T-cell (primary cell): ENCODE measurements around the gene MPC2. TPM values are rescaled to one million over a fixed set of nuclear protein-coding genes. Genes with fewer than 3 reads are reported as not detected.

ENCODE experiments used
- ATAC-seq, 4 experiments: fragments of 200-7000 bp in 3 of 4; fragments of 150-1000 bp in 1 of 4; cut with Tn5 transposase; replicated peaks in 1 of 4; 1 replicate in 3 of 4; 2 replicates in 1 of 4; pipeline ENCODE4 v1.10.0; 2021; ENCODE audit warnings: moderate library complexity in 3 of 4, mild to moderate bottlenecking in 2 of 4, moderate number of reproducible peaks in 1 of 4
- CTCF ChIA-PET, 2 donors: fragments of 300-600 bp; sonication (Branson Sonifier 250); formaldehyde crosslinking; loops; one replicate each; lab custom pipeline; 2022; ENCODE audit warnings: antibody characterized with exemption in 2 of 2; lab: Charles Lee
- POLR2A ChIA-PET, 2 donors: fragments of 300-600 bp; sonication (Branson Sonifier 250); formaldehyde crosslinking; loops; one replicate each; lab custom pipeline; 2022; ENCODE audit warnings: antibody characterized with exemption in 2 of 2; lab: Charles Lee
- DNase-seq, 35 experiments: peaks; one replicate each; pipeline versions ENCODE4 v3.0.0 to v3.0.0-alpha.2; 2013 to 2023
- H3K27ac ChIP-seq: one replicate; pipeline ENCODE4 v1.5.1; 2013; ENCODE audit warnings: low read length
- H3K27me3 ChIP-seq, 2 experiments: replicated peaks in 1 of 2; 1 replicate in 1 of 2; 2 replicates in 1 of 2; pipeline versions ENCODE4 v1.6.1 to v1.7.0; 2013; ENCODE audit warnings: low read length in 1 of 2, mixed read lengths in 1 of 2; ENCODE audit not compliant: control insufficient read depth in 2 of 2, insufficient read depth in 2 of 2; ENCODE audit errors: extremely low read depth in 1 of 2
- H3K36me3 ChIP-seq, 2 donors: 1 replicate in 1 of 2; 2 replicates in 1 of 2; pipeline versions ENCODE4 v1.6.1 to v1.7.0; 2013; ENCODE audit warnings: low read length in 1 of 2; ENCODE audit not compliant: control insufficient read depth in 2 of 2, insufficient read depth in 1 of 2; ENCODE audit errors: extremely low read depth in 1 of 2
- H3K4me1 ChIP-seq, 2 experiments: 1 replicate in 1 of 2; 2 replicates in 1 of 2; pipeline versions ENCODE4 v1.6.1 to v1.7.0; 2013; ENCODE audit warnings: low read length in 2 of 2, mixed read lengths in 1 of 2; ENCODE audit not compliant: insufficient read depth in 2 of 2, control insufficient read depth in 1 of 2; ENCODE audit errors: extremely low read depth in 1 of 2
- H3K4me3 ChIP-seq, 2 donors: 1 replicate in 1 of 2; 2 replicates in 1 of 2; pipeline versions ENCODE4 v1.5.1 to v1.7.0; 2013; ENCODE audit warnings: mild to moderate bottlenecking in 2 of 2, low read length in 1 of 2, moderate library complexity in 1 of 2; ENCODE audit not compliant: control insufficient read depth in 1 of 2; ENCODE audit errors: extremely low read depth in 1 of 2
- H3K9me3 ChIP-seq: 2 replicates; pipeline ENCODE4 v1.7.0; 2013
- H3K27ac Mint-ChIP-seq, 2 donors: one replicate each; pipeline ENCODE4 v1.8.0; 2020 to 2021; ENCODE audit warnings: mild to moderate bottlenecking in 2 of 2, mixed read lengths in 2 of 2
- H3K27me3 Mint-ChIP-seq, 2 donors: one replicate each; pipeline ENCODE4 v1.8.0; 2021 to 2022; ENCODE audit warnings: mixed read lengths in 2 of 2
- H3K36me3 Mint-ChIP-seq: one replicate; pipeline ENCODE4 v1.8.0; 2021; ENCODE audit warnings: mixed read lengths
- H3K4me1 Mint-ChIP-seq, 3 donors: one replicate each; pipeline ENCODE4 v1.8.0; 2020 to 2022; ENCODE audit warnings: mixed read lengths in 3 of 3, mild to moderate bottlenecking in 1 of 3
- H3K4me3 Mint-ChIP-seq, 3 donors: one replicate each; pipeline ENCODE4 v1.8.0; 2020 to 2022; ENCODE audit warnings: mild to moderate bottlenecking in 3 of 3, mixed read lengths in 3 of 3, moderate library complexity in 3 of 3
- H3K9me3 Mint-ChIP-seq, 3 donors: one replicate each; pipeline ENCODE4 v1.8.0; 2020 to 2022; ENCODE audit warnings: mixed read lengths in 3 of 3
- WGBS: methylation state at CpG from one replicate; pipeline ENCODE4 v1.1.5; 2013; ENCODE audit warnings: missing lambda C conversion rate; ENCODE audit not compliant: insufficient coverage; 5-methylcytosine and 5-hydroxymethylcytosine counted together
- total RNA-seq, 35 experiments: library from RNA in 6 of 35; stranded (reverse) in 6 of 35; fragments of 120-200 nt in 1 of 35; gene quantifications; one replicate each; pipeline versions ENCODE4 v1.2.1 to v1.2.4 and lab custom pipeline; 2013 to 2026

The MPC2 gene
- total RNA-seq, 5 donors from 2014 or later (not counting 1 experiment from before 2014, with no cell fraction given): 29.6 to 36.0 (median 33.1) TPM

GRCh38 chr1:167973832-167974231 lies 37.0 kb upstream of the MPC2 start:
- no CpG with 5 or more reads among the region's 2 CpGs for WGBS
- ChIA-PET CTCF (no interaction called here), POLR2A (no interaction called here)
- peaks cover 48% of the 10 kb centered on the region for H3K36me3 Mint-ChIP-seq
- Histone ChIP-seq H3K27me3 (no peaks in the 10 kb centered on the region), H3K4me3 (no peak overlapping the region), H3K4me1 (no peaks in the 10 kb centered on the region), H3K36me3 (peaks cover 6 to 11% of the 10 kb centered on the region in 2 donors), H3K27ac (no peak overlapping the region), H3K9me3 (no peaks in the 10 kb centered on the region)
- H3K27me3 Mint-ChIP-seq: no peaks in the 10 kb centered on the region
- no peak overlapping the region for H3K4me3 Mint-ChIP-seq
- no peak for ATAC-seq
- H3K27ac Mint-ChIP-seq: no peak overlapping the region
- H3K9me3 Mint-ChIP-seq: peaks cover 0 to 4% (median 0%) of the 10 kb centered on the region in 3 donors
- peaks cover 0 to 2% (median 0%) of the 10 kb centered on the region in 3 donors for H3K4me1 Mint-ChIP-seq
- no peak for DNase-seq

GRCh38 chr1:167968569-167968968 lies 31.7 kb upstream of the MPC2 start:
- H3K9me3 ChIP-seq: no peaks in the 10 kb centered on the region
- ATAC-seq: no peak
- no peaks in the 10 kb centered on the region for H3K4me1 ChIP-seq
- Mint-ChIP-seq H3K36me3 (peaks cover 50% of the 10 kb centered on the region), H3K4me1 (peaks cover 2 to 11% (median 8%) of the 10 kb centered on the region in 3 donors), H3K27ac (no peak overlapping the region), H3K27me3 (no peaks in the 10 kb centered on the region), H3K4me3 (no peak overlapping the region), H3K9me3 (no peaks in the 10 kb centered on the region)
- no peak overlapping the region for H3K4me3 ChIP-seq
- WGBS: 100% methylated on average over 3 of the region's 3 CpGs
- no peaks in the 10 kb centered on the region for H3K27me3 ChIP-seq
- H3K27ac ChIP-seq: no peak overlapping the region
- peaks cover 5% of the 10 kb centered on the region in 2 donors for H3K36me3 ChIP-seq
- DNase-seq: no peak
- POLR2A ChIA-PET: no interaction called here
- CTCF ChIA-PET: no interaction called here

GRCh38 chr1:167966050-167966449 lies 29.2 kb upstream of the MPC2 start:
- ChIA-PET CTCF (interaction anchor here in 1 of 2 donors (0.7 to 1.1 kb wide), 2 partner anchors 10 to 144 kb away, joined by 3 read pairs; no protein-coding TSS in a partner anchor), POLR2A (no interaction called here)
- peaks cover 49% of the 10 kb centered on the region for H3K36me3 Mint-ChIP-seq
- H3K27me3 ChIP-seq: no peaks in the 10 kb centered on the region
- WGBS: no CpG with 5 or more reads among the region's 4 CpGs
- no peaks in the 10 kb centered on the region for H3K27me3 Mint-ChIP-seq
- DNase-seq (no peak), ATAC-seq (no peak)
- no peak overlapping the region for H3K27ac ChIP-seq
- H3K4me3 Mint-ChIP-seq: no peak overlapping the region
- H3K4me1 ChIP-seq: no peaks in the 10 kb centered on the region
- H3K36me3 ChIP-seq: peaks cover 5% of the 10 kb centered on the region in 2 donors
- no peaks in the 10 kb centered on the region for H3K9me3 Mint-ChIP-seq
- peaks cover 5 to 22% (median 15%) of the 10 kb centered on the region in 3 donors for H3K4me1 Mint-ChIP-seq
- H3K27ac Mint-ChIP-seq: no peak overlapping the region
- no peak overlapping the region for H3K4me3 ChIP-seq
- no peaks in the 10 kb centered on the region for H3K9me3 ChIP-seq

GRCh38 chr1:167964646-167965045 lies 27.8 kb upstream of the MPC2 start:
- H3K36me3 ChIP-seq: peaks cover 5% of the 10 kb centered on the region in 2 donors
- WGBS: 96% methylated on average over 3 of the region's 4 CpGs
- no peak for DNase-seq
- H3K27me3 Mint-ChIP-seq: no peaks in the 10 kb centered on the region
- no peak for ATAC-seq
- POLR2A ChIA-PET: no interaction called here
- no peak overlapping the region for H3K27ac Mint-ChIP-seq
- no peak overlapping the region for H3K4me3 Mint-ChIP-seq
- H3K27ac ChIP-seq: no peak overlapping the region
- peaks cover 9 to 29% (median 16%) of the 10 kb centered on the region in 3 donors for H3K4me1 Mint-ChIP-seq
- H3K4me1 ChIP-seq: no peaks in the 10 kb centered on the region
- H3K9me3 ChIP-seq: no peaks in the 10 kb centered on the region
- no peak overlapping the region for H3K4me3 ChIP-seq
- H3K36me3 Mint-ChIP-seq: peaks cover 49% of the 10 kb centered on the region
- CTCF ChIA-PET: interaction anchor here in 1 of 2 donors (0.7 kb wide), 1 partner anchor 30 kb away, joined by 3 read pairs; no protein-coding TSS in a partner anchor
- no peaks in the 10 kb centered on the region for H3K27me3 ChIP-seq
- H3K9me3 Mint-ChIP-seq: no peaks in the 10 kb centered on the region

GRCh38 chr1:167957710-167958109 lies 20.8 kb upstream of the MPC2 start:
- Histone ChIP-seq H3K4me1 (no peaks in the 10 kb centered on the region), H3K4me3 (no peak overlapping the region), H3K27me3 (no peaks in the 10 kb centered on the region), H3K9me3 (no peaks in the 10 kb centered on the region), H3K27ac (no peak overlapping the region), H3K36me3 (peaks cover 10 to 13% of the 10 kb centered on the region in 2 donors)
- ATAC-seq (no peak), DNase-seq (no peak)
- Mint-ChIP-seq H3K4me3 (no peak overlapping the region), H3K9me3 (no peaks in the 10 kb centered on the region), H3K27me3 (no peaks in the 10 kb centered on the region), H3K36me3 (peaks cover 42% of the 10 kb centered on the region), H3K27ac (no peak overlapping the region), H3K4me1 (peaks cover 25 to 43% (median 36%) of the 10 kb centered on the region in 3 donors)
- CTCF ChIA-PET: no interaction called here
- POLR2A ChIA-PET: no interaction called here

GRCh38 chr1:167955915-167956314 lies 19.0 kb upstream of the MPC2 start:
- POLR2A ChIA-PET: interaction anchor here in 1 of 2 donors (0.7 to 1.5 kb wide), 2 partner anchors 20 to 59 kb away, joined by 5 read pairs; partner anchors contain the start of genes DCAF6 and MPC2
- CTCF ChIA-PET: no interaction called here
- DNase-seq (no peak), ATAC-seq (no peak)
- H3K4me1 ChIP-seq: no peaks in the 10 kb centered on the region
- Mint-ChIP-seq H3K9me3 (no peaks in the 10 kb centered on the region), H3K27ac (no peak overlapping the region), H3K4me1 (peaks cover 29 to 37% (median 29%) of the 10 kb centered on the region in 3 donors), H3K27me3 (no peaks in the 10 kb centered on the region), H3K4me3 (no peak overlapping the region), H3K36me3 (peaks cover 35% of the 10 kb centered on the region)
- H3K9me3 ChIP-seq: no peaks in the 10 kb centered on the region
- H3K4me3 ChIP-seq: no peak overlapping the region
- WGBS: no CpG with 5 or more reads among the region's 2 CpGs
- no peak overlapping the region for H3K27ac ChIP-seq
- peaks cover 13 to 18% of the 10 kb centered on the region in 2 donors for H3K36me3 ChIP-seq
- H3K27me3 ChIP-seq: no peaks in the 10 kb centered on the region
